22Rv1 (cell line): Measurements from ENCODE around the gene ERVMER34-1.

Experiments used
- ZFX ChIP-seq: fragments of 450-650 bp; IDR thresholded peaks from 2 replicates; pipeline ENCODE4 v1.6.1; 2017; ENCODE audit warnings: antibody characterized with exemption, borderline replicate concordance
- TF ChIP-seq, protein P1 (sequence below): fragments of 450-650 bp; IDR thresholded peaks from 2 replicates; pipeline ENCODE4 v1.5.1; 2017; ENCODE audit warnings: mild to moderate bottlenecking

DNA sequence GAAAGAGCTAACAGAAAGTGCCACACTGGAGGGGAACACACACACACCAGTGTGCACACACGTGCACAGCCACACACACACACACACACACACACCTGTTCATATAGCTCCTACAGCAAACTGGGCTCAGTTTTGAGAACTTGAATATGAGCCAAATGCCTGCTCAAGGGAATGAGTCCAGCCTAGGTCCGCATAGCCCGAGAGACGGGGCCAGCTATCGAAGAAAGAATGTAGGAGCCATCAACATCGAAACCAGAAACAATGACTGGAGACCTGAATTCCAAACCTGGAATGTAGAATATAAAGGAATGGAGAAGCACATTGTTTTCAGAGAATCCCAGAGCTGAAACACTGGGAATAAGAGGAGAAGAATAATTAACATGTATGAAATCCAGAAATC lies 37.6 kb upstream of the ERVMER34-1 start:
- TF ChIP-seq, protein P1, sequence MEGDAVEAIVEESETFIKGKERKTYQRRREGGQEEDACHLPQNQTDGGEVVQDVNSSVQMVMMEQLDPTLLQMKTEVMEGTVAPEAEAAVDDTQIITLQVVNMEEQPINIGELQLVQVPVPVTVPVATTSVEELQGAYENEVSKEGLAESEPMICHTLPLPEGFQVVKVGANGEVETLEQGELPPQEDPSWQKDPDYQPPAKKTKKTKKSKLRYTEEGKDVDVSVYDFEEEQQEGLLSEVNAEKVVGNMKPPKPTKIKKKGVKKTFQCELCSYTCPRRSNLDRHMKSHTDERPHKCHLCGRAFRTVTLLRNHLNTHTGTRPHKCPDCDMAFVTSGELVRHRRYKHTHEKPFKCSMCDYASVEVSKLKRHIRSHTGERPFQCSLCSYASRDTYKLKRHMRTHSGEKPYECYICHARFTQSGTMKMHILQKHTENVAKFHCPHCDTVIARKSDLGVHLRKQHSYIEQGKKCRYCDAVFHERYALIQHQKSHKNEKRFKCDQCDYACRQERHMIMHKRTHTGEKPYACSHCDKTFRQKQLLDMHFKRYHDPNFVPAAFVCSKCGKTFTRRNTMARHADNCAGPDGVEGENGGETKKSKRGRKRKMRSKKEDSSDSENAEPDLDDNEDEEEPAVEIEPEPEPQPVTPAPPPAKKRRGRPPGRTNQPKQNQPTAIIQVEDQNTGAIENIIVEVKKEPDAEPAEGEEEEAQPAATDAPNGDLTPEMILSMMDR = no peak
- TF ChIP-seq ZFX = no peak
